ENCODE data around the gene AFP.

DNA sequence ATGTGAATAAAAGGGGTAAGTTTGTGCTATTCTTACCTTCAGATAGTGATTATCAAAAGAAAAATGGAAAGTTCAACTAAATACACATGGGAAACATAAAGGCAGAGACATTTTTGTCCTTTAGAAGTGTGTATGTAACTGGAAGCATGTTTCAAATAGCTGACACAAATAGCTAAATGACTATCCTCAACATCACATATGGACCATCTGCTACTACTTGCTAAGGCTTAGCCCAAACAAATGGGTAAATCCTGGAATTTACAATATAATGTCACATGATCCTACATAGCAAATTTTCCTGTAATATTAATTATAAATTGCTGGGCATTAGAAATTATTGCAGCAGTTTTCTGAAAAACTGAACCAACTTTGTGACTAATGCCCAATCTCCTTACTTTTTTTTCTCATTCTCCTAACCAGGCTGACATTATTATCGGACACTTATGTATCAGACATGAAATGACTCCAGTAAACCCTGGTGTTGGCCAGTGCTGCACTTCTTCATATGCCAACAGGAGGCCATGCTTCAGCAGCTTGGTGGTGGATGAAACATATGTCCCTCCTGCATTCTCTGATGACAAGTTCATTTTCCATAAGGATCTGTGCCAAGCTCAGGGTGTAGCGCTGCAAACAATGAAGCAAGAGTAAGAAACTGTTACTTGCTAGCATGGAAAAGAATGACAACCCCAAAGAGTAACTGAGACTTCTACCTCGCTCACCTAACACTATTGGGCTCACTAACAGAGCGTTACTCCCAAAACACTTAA lies 16.1 kb downstream of the AFP start:
- TF ChIP-seq BACH1 (IDR thresholded peaks at IDR 0.05; ENCODE audit: low read length) (no peak), KDM1A (IDR thresholded peaks at IDR 0.05; ENCODE audit: borderline replicate concordance, low read length) (no peak), YY1 (IDR thresholded peaks at IDR 0.05; ENCODE audit: low read depth, low read length) (no peak), EP300 (IDR thresholded peaks at IDR 0.05; ENCODE audit: borderline replicate concordance in 1 of 2, low read depth in 2 of 2, low read length in 2 of 2) (no peak), POLR2A (IDR thresholded peaks at IDR 0.05; ENCODE audit: control extremely low read depth in 1 of 2, low read depth in 2 of 2, low read length in 2 of 2) (no peak)
- TF ChIP-seq, protein P1, sequence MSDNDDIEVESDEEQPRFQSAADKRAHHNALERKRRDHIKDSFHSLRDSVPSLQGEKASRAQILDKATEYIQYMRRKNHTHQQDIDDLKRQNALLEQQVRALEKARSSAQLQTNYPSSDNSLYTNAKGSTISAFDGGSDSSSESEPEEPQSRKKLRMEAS (IDR thresholded peaks at IDR 0.05), result no peak
- TF ChIP-seq, protein P2, sequence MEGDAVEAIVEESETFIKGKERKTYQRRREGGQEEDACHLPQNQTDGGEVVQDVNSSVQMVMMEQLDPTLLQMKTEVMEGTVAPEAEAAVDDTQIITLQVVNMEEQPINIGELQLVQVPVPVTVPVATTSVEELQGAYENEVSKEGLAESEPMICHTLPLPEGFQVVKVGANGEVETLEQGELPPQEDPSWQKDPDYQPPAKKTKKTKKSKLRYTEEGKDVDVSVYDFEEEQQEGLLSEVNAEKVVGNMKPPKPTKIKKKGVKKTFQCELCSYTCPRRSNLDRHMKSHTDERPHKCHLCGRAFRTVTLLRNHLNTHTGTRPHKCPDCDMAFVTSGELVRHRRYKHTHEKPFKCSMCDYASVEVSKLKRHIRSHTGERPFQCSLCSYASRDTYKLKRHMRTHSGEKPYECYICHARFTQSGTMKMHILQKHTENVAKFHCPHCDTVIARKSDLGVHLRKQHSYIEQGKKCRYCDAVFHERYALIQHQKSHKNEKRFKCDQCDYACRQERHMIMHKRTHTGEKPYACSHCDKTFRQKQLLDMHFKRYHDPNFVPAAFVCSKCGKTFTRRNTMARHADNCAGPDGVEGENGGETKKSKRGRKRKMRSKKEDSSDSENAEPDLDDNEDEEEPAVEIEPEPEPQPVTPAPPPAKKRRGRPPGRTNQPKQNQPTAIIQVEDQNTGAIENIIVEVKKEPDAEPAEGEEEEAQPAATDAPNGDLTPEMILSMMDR (IDR thresholded peaks at IDR 0.05; ENCODE audit: control extremely low read depth in 1 of 3, insufficient read depth in 1 of 3, low read depth in 1 of 3, low read length in 3 of 3), result no peak
